Mucosa of stomach (tissue), 1 donor: ENCODE measurements around the gene AATK.

Experiments used
- H3K27me3 ChIP-seq: one replicate; pipeline ENCODE4 v1.7.0; 2013; ENCODE audit warnings: mild to moderate bottlenecking, low read length; ENCODE audit not compliant: control insufficient read depth, insufficient read depth
- H3K36me3 ChIP-seq: one replicate; pipeline ENCODE4 v1.7.0; 2013; ENCODE audit warnings: low read length; ENCODE audit not compliant: control insufficient read depth, insufficient read depth
- H3K4me1 ChIP-seq: one replicate; pipeline ENCODE4 v1.7.0; 2013; ENCODE audit warnings: mild to moderate bottlenecking, low read length; ENCODE audit not compliant: control insufficient read depth, insufficient read depth
- H3K4me3 ChIP-seq: one replicate; pipeline ENCODE4 v1.7.0; 2013; ENCODE audit warnings: low read length
- H3K9ac ChIP-seq: one replicate; pipeline ENCODE4 v1.7.0; 2013; ENCODE audit warnings: mild to moderate bottlenecking, low read length, moderate library complexity
- H3K9me3 ChIP-seq: one replicate; pipeline ENCODE4 v1.7.0; 2013; ENCODE audit warnings: mild to moderate bottlenecking, low read length, moderate library complexity; ENCODE audit not compliant: control insufficient read depth
- donor health status: Pancreatic carcinoma.

The AATK gene

DNA sequence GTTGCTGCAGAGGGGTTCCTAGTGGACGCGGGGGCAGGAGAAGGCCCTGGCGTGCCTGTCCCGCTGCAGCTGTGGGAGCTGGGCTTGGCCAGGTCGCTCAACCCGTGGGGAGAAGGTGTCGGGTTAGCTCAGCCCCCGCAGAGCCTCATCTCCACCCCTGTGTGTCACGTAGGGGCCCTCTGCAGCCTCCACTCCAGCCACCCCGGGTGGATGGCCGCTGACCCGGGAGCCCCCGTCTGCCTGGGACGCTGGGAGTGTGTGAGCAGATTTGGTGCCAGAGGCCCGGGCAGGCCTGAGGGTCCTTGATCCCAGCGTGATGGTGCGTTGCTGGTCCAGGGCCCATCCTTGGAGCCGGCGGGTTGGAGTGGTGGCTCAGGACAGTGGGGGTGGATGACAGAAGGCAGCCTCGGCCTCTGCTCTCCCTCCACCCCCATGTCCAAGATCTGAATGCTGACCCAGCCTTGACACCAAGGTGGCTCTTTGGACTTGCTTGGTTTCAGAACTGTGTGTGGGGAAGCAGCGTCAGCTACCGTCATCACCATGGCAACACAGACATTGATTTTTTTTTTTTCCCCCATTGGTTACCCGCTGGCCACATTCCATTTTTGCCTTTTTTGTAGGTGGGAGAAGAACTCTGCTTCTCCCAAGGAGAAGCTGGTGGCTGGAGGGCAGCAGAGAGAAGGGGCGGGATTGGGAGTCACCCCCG lies 95.3 kb downstream of the AATK start:
- Histone ChIP-seq H3K9ac (no peak overlapping the region), H3K36me3 (peaks cover 5% of the 10 kb centered on the region), H3K4me1 (peaks cover 70% of the 10 kb centered on the region), H3K9me3 (no peaks in the 10 kb centered on the region), H3K4me3 (no peak overlapping the region), H3K27me3 (no peaks in the 10 kb centered on the region)

DNA sequence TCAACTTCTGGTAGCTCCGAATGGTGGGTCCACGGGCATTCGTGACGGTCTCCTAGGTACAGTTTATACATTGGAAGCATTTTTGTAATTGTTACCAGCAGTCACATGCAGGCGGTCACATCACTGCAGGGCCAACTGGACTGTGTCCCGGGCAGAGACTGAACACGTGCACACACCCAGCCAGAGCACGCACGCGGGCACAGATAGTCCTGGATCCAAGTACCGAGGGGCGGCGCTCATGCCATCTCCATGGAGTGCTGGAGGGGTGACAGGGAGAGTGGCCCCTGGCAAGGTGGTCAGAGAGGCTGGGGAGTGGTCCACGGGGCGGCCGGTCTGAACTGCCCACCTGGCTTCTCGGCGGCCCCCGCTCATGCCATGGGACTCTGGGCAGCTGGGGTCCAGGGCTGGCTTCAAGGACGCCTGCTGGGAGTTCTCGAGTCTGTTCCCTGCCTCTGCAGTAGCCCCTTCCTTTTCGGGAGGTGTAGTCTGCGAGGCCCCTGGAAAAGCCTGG lies 96.8 kb downstream of the AATK start:
- H3K4me1 ChIP-seq, result peaks cover 73% of the 10 kb centered on the region
- no peak overlapping the region for H3K4me3 ChIP-seq
- H3K36me3 ChIP-seq, result peaks cover 5% of the 10 kb centered on the region
- H3K9ac ChIP-seq, result no peak overlapping the region
- H3K9me3 ChIP-seq, result no peaks in the 10 kb centered on the region
- no peaks in the 10 kb centered on the region for H3K27me3 ChIP-seq

DNA sequence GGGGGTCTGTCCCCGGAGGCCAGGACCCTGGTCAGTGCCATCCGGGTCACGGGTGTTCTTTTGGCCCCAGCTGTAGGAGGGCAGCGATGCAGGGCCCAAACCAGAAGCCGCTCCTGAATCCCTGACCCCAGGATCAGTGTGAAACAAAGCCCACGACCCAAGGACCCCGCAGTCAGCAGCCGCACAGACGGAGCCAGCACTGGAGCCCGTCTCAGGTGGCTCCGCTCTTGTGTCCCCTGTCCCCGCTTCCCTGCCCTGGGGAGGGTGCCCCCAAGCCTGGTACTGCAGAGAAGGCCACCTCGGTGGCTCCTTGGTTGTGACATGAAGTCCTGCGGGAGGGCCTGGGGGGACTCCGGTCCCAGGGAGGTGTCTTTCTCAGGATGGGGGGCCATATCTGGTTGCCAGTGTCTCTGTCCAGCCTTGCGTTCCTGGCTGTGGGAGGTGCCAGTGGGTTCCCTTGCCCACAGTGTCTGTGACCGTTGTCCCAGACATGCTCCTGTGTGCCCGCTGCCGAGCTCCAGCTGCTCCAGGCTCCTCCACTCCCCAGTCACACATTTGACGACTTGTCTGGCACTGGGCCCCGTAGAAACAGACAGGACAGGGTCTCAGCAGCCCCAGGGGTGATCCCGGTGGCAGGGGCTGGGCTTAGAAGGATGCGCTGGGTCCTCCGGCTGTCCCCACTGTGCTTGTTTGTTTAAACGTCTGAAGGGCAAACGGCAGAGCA lies 97.4 kb downstream of the AATK start:
- Histone ChIP-seq H3K9ac (peak overlapping the region; percentile 4), H3K4me3 (no peak overlapping the region), H3K36me3 (peaks cover 4% of the 10 kb centered on the region), H3K27me3 (no peaks in the 10 kb centered on the region), H3K9me3 (no peaks in the 10 kb centered on the region), H3K4me1 (peaks cover 79% of the 10 kb centered on the region)

DNA sequence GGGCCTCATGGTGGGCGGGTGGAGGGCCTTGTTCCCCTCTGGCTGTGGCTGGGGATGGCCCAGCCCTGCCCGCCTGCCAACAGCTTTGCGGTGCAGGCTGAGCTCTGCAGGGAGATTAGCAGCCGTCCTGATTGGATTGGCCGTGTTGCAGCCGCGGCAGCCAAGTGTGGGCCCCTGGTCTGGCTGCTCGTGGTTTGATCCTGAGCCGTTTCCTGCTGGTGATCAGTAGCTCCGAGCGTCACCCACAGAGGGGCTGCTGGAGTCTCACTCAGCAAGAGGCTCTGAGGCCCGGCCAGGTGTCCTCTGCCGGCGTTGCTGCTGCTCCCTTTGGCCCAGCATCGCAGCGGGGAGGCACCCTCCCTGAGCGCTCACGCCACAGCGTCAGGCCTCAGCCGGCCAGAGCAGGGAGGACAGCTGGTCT lies 98.6 kb downstream of the AATK start:
- no peak overlapping the region for H3K4me3 ChIP-seq
- H3K27me3 ChIP-seq, result no peaks in the 10 kb centered on the region
- H3K9me3 ChIP-seq, result no peaks in the 10 kb centered on the region
- H3K9ac ChIP-seq, result no peak overlapping the region
- no peaks in the 10 kb centered on the region for H3K36me3 ChIP-seq
- peaks cover 80% of the 10 kb centered on the region for H3K4me1 ChIP-seq
